Measurements from ENCODE around the gene PLXNA4.

PLXNA4 gene

DNA sequence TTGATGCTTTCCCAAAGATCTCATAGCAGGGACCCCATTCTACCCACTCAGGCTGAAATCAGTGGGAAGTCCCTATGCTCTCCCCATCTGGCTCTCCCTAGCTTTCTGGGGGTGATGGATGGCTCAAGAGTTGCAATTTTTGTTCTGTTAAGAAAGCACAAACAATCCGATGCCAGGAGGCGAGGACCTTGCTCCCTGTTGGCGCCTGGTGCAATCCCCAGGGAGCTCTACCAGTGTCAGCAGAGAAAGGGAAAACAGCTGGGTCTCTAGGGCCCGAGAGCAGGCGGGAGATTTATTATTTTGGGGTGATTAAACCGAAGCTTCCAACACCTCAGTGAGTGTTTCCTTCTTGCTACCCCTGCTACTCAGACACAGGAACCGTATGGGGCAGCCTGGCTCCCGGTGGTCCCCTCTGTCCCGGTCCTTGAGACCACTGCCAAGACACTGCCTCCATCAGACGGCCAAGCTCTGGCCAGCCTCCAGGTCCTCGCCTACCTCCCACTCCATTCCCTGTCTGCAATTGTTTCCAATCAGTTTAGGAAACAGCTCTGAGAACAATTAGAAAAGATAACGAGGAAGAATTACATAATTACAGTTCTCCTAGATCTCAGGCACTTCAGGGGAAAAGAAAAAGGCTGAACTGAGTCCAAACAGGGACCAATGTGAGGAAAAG is 147.9 kb downstream of the PLXNA4 start:
- Histone ChIP-seq H3K36me3 (ENCODE audit: control insufficient read depth in 2 of 2, insufficient read depth in 1 of 2, low read length in 2 of 2) (no peaks in the 10 kb centered on the region), H3K4me1 (ENCODE audit: control insufficient read depth, insufficient read depth, low read length) (peaks cover 7% of the 10 kb centered on the region), H3K4me3 (ENCODE audit: low read depth, low read length) (no peak overlapping the region), H3K9me3 (ENCODE audit: control insufficient read depth, insufficient read depth, low read depth, low read length) (no peaks in the 10 kb centered on the region), H3K27ac (ENCODE audit: extremely low read depth, low read depth, low read length) (no peak overlapping the region)
- POLR2A ChIA-PET, result no interaction called here
- CTCF ChIA-PET, result no interaction called here
- TF ChIP-seq MYNN (tag by site-specific recombination; IDR thresholded peaks at IDR 0.05; ENCODE audit: borderline replicate concordance), result no peak
- no peak for TF ChIP-seq ZNF335 (tag by site-specific recombination; conservative IDR thresholded peaks at IDR 0.05)
- no peak for TF ChIP-seq ZNF626 (tag by site-specific recombination; IDR thresholded peaks at IDR 0.05)
- TF ChIP-seq ZNF530 (tag by site-specific recombination; IDR thresholded peaks at IDR 0.05; ENCODE audit: low read depth), result no peak
- no peak for TF ChIP-seq REPIN1 (tag by site-specific recombination; IDR thresholded peaks at IDR 0.05; ENCODE audit: low read depth)
- TF ChIP-seq ZNF341 (tag by site-specific recombination; IDR thresholded peaks at IDR 0.05; ENCODE audit: low read depth), result no peak
- TF ChIP-seq ZNF560 (tag by site-specific recombination; IDR thresholded peaks at IDR 0.05; ENCODE audit: borderline replicate concordance), result no peak

- POLR2A ChIA-PET, result no interaction called here
- Histone ChIP-seq H3K9me3 (ENCODE audit: control insufficient read depth, insufficient read depth, low read depth, low read length) (no peaks in the 10 kb centered on the region), H3K4me3 (ENCODE audit: low read depth, low read length) (no peak overlapping the region), H3K27ac (ENCODE audit: extremely low read depth, low read depth, low read length) (no peak overlapping the region; the same call in 1 of the 2 replicates), H3K4me1 (ENCODE audit: control insufficient read depth, insufficient read depth, low read length) (peaks cover 5% of the 10 kb centered on the region), H3K36me3 (ENCODE audit: control insufficient read depth in 2 of 2, insufficient read depth in 1 of 2, low read length in 2 of 2) (no peaks in the 10 kb centered on the region)
- CTCF ChIA-PET, result no interaction called here
- TF ChIP-seq ZNF624 (tag by site-specific recombination; IDR thresholded peaks at IDR 0.05), result no peak
- TF ChIP-seq ZNF146 (tag by site-specific recombination; IDR thresholded peaks at IDR 0.05), result no peak
- TF ChIP-seq ZBTB21 (tag by site-specific recombination; IDR thresholded peaks at IDR 0.05), result no peak
Observed at GRCh38 chr7:132425942-132426341, 150.3 kb downstream of the PLXNA4 start.

- H3K27ac ChIP-seq (ENCODE audit: extremely low read depth, low read depth, low read length), result no peak overlapping the region
- no peaks in the 10 kb centered on the region for H3K9me3 ChIP-seq (ENCODE audit: control insufficient read depth, insufficient read depth, low read depth, low read length)
- TF ChIP-seq SP7 (tag by site-specific recombination; IDR thresholded peaks at IDR 0.05) (peak; percentile 79), ZNF169 (tag by site-specific recombination; IDR thresholded peaks at IDR 0.05) (no peak), KLF17 (tag by site-specific recombination; IDR thresholded peaks at IDR 0.05) (0 out of 2 replicates have a peak, but pooled peaks have one; percentile 37)
- TF ChIP-seq, protein P1, sequence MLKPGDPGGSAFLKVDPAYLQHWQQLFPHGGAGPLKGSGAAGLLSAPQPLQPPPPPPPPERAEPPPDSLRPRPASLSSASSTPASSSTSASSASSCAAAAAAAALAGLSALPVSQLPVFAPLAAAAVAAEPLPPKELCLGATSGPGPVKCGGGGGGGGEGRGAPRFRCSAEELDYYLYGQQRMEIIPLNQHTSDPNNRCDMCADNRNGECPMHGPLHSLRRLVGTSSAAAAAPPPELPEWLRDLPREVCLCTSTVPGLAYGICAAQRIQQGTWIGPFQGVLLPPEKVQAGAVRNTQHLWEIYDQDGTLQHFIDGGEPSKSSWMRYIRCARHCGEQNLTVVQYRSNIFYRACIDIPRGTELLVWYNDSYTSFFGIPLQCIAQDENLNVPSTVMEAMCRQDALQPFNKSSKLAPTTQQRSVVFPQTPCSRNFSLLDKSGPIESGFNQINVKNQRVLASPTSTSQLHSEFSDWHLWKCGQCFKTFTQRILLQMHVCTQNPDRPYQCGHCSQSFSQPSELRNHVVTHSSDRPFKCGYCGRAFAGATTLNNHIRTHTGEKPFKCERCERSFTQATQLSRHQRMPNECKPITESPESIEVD (tag by site-specific recombination; IDR thresholded peaks at IDR 0.05), result peak; percentile 80
- no peaks in the 10 kb centered on the region; the same call in 1 of the 2 replicates for H3K4me1 ChIP-seq (ENCODE audit: control insufficient read depth, insufficient read depth, low read length)
- CTCF ChIA-PET, result interaction anchor here (0.6 kb wide), 1 partner anchor 29 kb away, joined by 3 read pairs; no protein-coding TSS in a partner anchor
- H3K36me3 ChIP-seq (ENCODE audit: control insufficient read depth in 2 of 2, insufficient read depth in 1 of 2, low read length in 2 of 2), result no peaks in the 10 kb centered on the region
- H3K4me3 ChIP-seq (ENCODE audit: low read depth, low read length), result no peak overlapping the region
- POLR2A ChIA-PET, result no interaction called here
Observed at GRCh38 chr7:132424821-132425724, 151.2 kb downstream of the PLXNA4 start.

DNA sequence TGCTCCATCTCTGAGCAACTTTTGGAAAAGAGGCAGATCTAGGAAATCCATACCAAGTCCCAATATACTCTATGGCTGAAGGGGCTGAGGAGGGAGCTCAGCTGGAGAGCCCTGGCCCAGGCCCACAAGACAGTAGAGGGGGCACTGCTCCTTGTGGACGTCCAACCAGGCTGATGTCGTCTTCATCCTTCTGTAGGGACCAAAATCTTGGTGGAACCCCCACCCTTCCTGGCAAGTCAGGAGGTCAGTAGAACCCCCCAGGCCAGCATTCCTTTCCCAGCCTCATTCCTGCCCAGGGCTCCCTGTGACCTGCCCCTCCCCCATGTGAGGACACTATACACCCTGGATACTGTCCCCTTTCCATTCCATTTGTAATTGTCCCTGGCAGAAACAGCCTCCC is 152.0 kb downstream of the PLXNA4 start:
- H3K27ac ChIP-seq (ENCODE audit: extremely low read depth, low read depth, low read length), result no peak overlapping the region
- no peaks in the 10 kb centered on the region for H3K36me3 ChIP-seq (ENCODE audit: control insufficient read depth in 2 of 2, insufficient read depth in 1 of 2, low read length in 2 of 2)
- no peaks in the 10 kb centered on the region for H3K9me3 ChIP-seq (ENCODE audit: control insufficient read depth, insufficient read depth, low read depth, low read length)
- ChIA-PET POLR2A (no interaction called here), CTCF (no interaction called here)
- no peak overlapping the region for H3K4me3 ChIP-seq (ENCODE audit: low read depth, low read length)
- no peaks in the 10 kb centered on the region for H3K4me1 ChIP-seq (ENCODE audit: control insufficient read depth, insufficient read depth, low read length)
- TF ChIP-seq, protein P2, sequence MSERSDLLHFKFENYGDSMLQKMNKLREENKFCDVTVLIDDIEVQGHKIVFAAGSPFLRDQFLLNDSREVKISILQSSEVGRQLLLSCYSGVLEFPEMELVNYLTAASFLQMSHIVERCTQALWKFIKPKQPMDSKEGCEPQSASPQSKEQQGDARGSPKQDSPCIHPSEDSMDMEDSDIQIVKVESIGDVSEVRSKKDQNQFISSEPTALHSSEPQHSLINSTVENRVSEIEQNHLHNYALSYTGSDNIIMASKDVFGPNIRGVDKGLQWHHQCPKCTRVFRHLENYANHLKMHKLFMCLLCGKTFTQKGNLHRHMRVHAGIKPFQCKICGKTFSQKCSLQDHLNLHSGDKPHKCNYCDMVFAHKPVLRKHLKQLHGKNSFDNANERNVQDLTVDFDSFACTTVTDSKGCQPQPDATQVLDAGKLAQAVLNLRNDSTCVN (tag by site-specific recombination; optimal IDR thresholded peaks at IDR 0.05), result no peak
- TF ChIP-seq HOXC10 (CRISPR knock-in tag; IDR thresholded peaks at IDR 0.05) (no peak), ZNF488 (tag by site-specific recombination; IDR thresholded peaks at IDR 0.05) (no peak), ZNF416 (tag by site-specific recombination; IDR thresholded peaks at IDR 0.05) (no peak), ZNF747 (tag by site-specific recombination; IDR thresholded peaks at IDR 0.05) (no peak), ZNF658 (tag by site-specific recombination; IDR thresholded peaks at IDR 0.05) (no peak)
- TF ChIP-seq, protein P1 (tag by site-specific recombination; IDR thresholded peaks at IDR 0.05), result no peak

Measured in HEK293 (cell line).